ENCODE measurements around the gene RAB3C.

DNA sequence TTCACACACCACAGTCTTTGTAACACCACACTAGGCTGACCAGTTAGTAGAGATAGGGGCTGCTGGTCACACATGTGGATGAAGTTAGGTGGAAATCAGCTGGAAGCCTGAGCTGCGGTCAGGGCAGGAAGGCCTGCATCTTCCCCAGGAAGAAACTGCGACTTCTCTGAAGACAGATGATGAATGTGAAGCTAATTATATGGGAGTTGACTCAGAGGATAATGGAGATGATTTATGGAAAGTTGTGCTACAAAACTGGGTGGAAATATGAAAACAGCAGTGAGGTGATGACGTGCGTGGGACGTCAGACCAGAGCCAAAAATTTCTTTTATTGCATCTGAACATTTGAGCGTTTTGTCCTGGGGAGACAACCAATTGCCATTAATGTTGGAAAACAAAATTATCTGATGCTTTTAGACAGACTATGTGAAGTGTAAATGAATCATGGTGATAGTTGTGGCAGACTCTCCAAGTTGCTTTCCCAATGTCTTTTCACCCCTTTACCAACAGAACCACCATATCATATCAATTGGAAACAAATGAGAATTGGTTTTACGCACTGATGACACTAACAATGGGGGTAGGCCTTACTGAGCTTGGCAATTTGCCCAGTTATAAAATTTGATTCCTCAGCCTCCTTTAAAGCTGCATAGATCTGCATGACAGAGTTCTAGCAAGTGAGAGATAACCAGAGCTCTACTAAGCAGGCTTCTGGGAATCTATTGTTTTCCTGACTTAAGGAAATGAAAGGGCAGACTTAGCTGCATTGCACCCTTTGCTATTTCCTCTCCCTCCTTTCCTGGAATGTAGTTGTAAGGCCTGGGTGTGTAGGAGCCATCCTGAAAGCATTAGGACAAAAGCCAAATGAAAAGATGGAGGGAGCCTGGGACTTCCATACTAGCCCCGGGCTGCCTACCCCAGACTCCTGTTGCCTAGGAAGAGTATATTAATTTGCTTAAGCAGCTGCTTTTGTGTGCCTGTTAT, 84.0 kb downstream of the RAB3C start:
- TF ChIP-seq, protein P1, sequence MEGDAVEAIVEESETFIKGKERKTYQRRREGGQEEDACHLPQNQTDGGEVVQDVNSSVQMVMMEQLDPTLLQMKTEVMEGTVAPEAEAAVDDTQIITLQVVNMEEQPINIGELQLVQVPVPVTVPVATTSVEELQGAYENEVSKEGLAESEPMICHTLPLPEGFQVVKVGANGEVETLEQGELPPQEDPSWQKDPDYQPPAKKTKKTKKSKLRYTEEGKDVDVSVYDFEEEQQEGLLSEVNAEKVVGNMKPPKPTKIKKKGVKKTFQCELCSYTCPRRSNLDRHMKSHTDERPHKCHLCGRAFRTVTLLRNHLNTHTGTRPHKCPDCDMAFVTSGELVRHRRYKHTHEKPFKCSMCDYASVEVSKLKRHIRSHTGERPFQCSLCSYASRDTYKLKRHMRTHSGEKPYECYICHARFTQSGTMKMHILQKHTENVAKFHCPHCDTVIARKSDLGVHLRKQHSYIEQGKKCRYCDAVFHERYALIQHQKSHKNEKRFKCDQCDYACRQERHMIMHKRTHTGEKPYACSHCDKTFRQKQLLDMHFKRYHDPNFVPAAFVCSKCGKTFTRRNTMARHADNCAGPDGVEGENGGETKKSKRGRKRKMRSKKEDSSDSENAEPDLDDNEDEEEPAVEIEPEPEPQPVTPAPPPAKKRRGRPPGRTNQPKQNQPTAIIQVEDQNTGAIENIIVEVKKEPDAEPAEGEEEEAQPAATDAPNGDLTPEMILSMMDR (conservative IDR thresholded peaks at IDR 0.05 in 1 of 2, IDR thresholded peaks at IDR 0.05 in 1 of 2; ENCODE audit: low read depth in 1 of 2, low read length in 2 of 2), result no peak
- no peak for TF ChIP-seq EZH2 (IDR thresholded peaks at IDR 0.05; ENCODE audit: low read length, missing control alignments)
